GM06990 (cell line): ENCODE results near the gene GALNS.

Experiments used
- DNase-seq: peaks from one replicate; pipeline ENCODE4 v3.0.0-alpha.2; 2011; ENCODE audit not compliant: insufficient read length; ENCODE audit errors: extremely low read depth
- H3K27me3 ChIP-seq: replicated peaks from 2 replicates; pipeline ENCODE4 v1.6.0; 2011; ENCODE audit warnings: low read length; ENCODE audit not compliant: control insufficient read depth, insufficient read depth
- H3K36me3 ChIP-seq: 2 replicates; pipeline ENCODE4 v1.5.1; 2011; ENCODE audit warnings: low read length; ENCODE audit not compliant: control insufficient read depth, insufficient read depth
- H3K4me3 ChIP-seq: replicated peaks from 2 replicates; pipeline ENCODE4 v1.5.1; 2011; ENCODE audit warnings: low read depth, mild to moderate bottlenecking, control low read depth, low read length
- CTCF ChIP-seq: IDR thresholded peaks from 2 replicates; pipeline ENCODE4 v1.5.1; 2011; ENCODE audit warnings: low read length, control low read depth, mild to moderate bottlenecking, inconsistent platforms; ENCODE audit not compliant: insufficient read depth, poor library complexity, severe bottlenecking

The GALNS gene

DNA sequence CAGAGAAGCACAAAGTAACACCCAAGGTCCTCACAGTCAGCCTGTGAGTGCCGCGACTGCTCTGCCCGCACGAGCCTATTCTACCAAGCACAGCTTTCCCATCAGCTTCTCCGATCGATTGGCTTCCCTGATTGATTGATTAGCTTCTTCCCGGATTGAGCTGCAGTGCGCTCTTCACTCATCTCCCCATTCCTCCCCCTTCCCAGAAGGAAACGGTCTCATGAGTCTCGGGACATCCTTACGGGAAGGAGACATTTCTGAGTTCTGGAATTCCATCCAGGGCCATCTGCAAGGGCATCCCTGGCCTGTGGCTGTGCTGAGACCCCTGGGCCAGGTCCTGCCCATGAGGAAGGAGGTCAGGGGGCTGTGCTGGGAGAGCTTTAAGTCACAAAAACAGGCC lies 89.8 kb downstream of the GALNS start:
- Histone ChIP-seq H3K4me3 (no peak overlapping the region), H3K36me3 (peaks cover 7% of the 10 kb centered on the region), H3K27me3 (no peaks in the 10 kb centered on the region)
- TF ChIP-seq CTCF: no peak
- DNase-seq: no peak

DNA sequence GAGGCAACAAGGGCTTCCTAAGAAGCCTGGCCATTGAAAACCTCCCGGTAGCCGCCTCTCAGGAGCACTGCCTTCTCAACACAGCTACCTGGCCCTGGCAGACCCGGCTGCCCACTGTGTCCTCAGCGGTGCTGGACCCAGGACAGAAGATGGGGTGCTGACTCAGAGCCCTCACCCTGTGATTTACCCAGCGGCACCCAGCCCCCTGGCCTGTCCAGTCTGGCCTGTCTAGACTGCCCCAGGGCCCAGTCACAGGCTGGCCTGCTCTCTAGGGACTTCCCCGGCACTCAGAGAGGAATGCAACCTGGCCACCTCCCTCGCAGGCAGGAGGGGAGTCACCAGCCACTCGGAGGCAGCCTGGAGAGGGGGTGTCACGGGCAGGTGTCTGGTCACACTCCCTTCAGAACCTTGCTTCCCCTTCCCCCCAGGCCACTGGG lies 91.8 kb downstream of the GALNS start:
- TF ChIP-seq CTCF: no peak
- no peak overlapping the region for H3K4me3 ChIP-seq

GRCh38 chr16:88764080-88764479 lies 92.7 kb downstream of the GALNS start:
- Histone ChIP-seq H3K27me3 (no peaks in the 10 kb centered on the region), H3K4me3 (no peak overlapping the region), H3K36me3 (peaks cover 5% of the 10 kb centered on the region)
- DNase-seq: no peak
- TF ChIP-seq CTCF: no peak

More for the DNA sequence above, 91.8 kb downstream of the GALNS start:
- no peak for DNase-seq
- H3K36me3 ChIP-seq: peaks cover 5% of the 10 kb centered on the region
- H3K27me3 ChIP-seq: no peaks in the 10 kb centered on the region
